GM19467 (cell line): ENCODE results near the gene LPP.

Experiments
- ATAC-seq: cut with Tn5 transposase; IDR thresholded peaks from one replicate; pipeline ENCODE4 v1.9.1; 2021; ENCODE audit warnings: mild to moderate bottlenecking, moderate library complexity; ENCODE audit not compliant: unreplicated experiment

LPP gene

GRCh38 chr3:188844096-188844495, 690.1 kb downstream of the LPP start:
- no peak for ATAC-seq

DNA sequence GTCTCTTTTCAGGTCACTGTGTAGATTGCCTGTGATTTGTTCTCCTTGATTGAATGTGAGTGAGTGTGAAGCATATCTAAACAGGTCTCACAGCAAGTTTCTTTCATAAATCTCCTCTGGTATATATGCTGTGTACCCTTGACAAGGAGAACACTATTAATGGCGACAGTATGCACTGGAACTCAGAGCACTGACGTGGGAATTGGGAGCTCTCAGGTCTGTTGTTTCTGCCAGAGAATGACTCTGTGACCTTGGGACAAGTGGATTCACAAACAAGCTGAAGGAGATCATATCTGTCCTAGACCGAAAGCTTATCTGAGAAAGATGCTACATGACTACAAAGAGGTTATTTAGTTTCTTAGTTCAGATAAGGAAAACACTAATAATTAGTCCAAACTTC, 691.6 kb downstream of the LPP start:
- no peak for ATAC-seq

DNA sequence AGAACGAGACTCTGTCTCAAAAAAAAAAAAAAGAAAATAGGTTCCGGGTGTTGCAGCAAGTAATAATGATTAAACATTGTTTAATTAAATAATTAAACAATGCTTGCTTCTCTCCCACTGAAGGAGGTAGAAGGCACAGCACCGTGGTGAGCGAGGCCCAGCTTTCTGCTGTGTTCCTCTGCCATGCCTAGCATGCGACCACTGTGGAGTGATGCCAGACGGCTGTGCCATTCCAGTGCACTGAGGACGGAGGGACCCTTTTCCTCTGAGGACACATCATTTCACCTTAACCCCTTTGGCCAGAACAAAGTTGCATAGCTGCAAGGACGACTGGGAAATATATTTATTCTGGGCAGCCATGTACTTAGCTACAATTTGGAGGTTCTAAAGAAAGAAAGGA, 695.0 kb downstream of the LPP start:
- no peak for ATAC-seq

DNA sequence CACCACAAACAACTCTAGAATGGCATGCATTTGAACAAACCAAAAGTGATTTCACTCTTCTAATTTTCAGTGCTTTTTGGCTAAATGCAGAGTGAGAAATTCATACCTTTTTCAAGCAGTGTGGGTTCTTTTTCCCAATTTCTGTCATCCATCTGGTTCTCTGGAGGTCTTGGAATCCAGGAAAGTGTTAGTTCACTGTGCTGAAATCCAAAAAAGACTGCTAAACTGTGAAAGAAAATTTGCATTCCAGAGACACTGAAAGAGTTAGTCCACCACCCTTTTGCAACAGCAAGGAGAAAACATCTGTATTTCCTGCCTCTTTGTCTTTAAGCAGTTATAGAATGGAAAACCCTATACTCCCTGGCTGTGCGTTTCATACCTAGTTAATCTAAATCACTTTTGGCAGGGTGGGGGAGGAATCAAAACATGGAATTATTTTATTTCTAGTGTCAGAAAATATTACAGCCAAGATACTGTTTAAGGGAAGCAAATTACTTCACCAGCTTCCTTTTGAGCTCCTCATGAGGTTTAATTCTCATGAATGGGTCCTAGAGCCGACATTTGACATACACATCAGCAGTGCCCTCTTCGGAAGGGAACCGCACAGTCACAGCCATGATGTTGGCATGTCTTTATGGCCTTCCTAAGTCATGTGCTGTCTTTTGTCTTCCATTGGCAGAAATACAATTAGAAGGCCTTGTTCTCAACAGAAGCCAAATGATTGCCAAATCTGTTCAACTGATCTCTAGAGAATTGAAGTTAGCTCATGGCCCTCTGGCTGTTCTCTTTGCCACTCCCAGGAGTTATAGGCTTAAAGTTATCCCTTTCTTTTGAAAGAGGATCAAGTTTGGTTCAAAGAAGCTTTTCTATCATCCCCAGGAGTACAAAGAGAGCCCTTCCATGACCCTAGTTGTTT, 700.2 kb downstream of the LPP start:
- ATAC-seq, result no peak

DNA sequence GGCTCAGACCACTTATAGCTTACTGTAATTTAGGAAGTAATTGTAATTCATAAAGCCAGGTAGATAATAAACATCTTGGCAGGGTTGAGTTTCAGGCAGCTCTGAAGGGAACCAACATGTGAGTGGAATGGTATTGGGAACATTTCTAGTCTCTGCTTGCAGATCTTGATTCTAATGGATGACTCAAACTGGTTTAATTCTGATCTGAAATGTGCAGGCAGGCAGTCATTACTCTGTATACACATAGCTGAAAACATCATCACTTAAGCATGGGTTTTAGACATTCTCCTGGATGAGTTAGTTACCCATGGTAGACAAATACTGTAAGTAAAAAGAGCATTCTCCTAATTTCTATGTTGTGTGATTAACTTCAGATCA, 700.8 kb downstream of the LPP start:
- no peak for ATAC-seq

GRCh38 chr3:188855675-188856074, 701.7 kb downstream of the LPP start:
- ATAC-seq, result no peak

GRCh38 chr3:188860147-188860546, 706.2 kb downstream of the LPP start:
- ATAC-seq, result no peak

GRCh38 chr3:188861842-188862744, 708.1 kb downstream of the LPP start:
- ATAC-seq, result no peak

DNA sequence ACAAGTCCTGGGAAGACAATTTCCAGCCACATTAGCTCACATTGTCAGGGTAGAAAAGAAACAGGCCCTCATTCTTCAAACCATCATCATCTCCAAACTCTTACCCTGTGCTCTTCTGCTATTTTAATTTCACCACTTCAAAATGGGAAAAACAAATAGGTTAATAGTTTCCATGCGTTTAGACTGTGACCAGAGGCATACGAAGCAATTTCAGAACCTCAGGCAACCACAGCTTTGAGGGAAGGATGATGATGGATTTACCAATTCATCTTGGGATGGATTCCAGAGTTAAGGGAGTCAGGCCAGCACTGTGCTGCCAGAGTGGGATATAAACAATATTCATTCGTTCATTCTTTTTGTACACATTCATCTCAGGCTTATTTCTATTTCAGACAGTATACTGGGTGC, 710.0 kb downstream of the LPP start:
- no peak for ATAC-seq

DNA sequence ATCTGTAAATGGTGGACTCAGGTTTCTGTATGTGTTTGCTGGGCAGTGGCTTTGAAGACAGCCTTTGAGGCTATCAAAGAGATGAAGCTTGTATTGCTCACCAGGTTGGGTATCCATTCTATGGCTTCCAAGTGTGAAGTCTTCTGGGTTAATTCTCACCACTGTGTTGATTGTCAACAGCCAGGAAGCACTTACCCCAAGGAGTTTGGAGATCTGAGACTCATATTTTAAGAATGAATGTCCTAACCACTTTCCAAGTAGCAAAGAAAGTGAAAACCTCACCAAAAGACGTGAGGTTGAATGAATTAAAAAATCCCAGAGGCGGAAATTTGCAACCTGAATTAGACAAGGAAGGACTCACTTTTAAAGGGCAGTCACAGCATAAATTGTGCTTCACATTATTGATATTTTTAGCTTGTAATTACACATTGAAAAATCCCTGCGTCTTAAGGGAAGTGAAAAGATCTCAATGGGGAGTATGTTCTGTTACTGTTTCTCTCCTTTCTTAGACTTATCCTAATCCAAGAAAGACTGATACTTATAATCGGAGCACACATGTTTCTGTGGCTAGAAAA, 713.8 kb downstream of the LPP start:
- ATAC-seq, result no peak

GRCh38 chr3:188868803-188869202, 714.8 kb downstream of the LPP start:
- ATAC-seq, result no peak

- ATAC-seq, result no peak
Measured at GRCh38 chr3:188869628-188870027, 715.7 kb downstream of the LPP start.

- ATAC-seq, result no peak
Measured at GRCh38 chr3:188870431-188870830, 716.5 kb downstream of the LPP start.

GRCh38 chr3:188874576-188874975, 720.6 kb downstream of the LPP start:
- ATAC-seq, result no peak

DNA sequence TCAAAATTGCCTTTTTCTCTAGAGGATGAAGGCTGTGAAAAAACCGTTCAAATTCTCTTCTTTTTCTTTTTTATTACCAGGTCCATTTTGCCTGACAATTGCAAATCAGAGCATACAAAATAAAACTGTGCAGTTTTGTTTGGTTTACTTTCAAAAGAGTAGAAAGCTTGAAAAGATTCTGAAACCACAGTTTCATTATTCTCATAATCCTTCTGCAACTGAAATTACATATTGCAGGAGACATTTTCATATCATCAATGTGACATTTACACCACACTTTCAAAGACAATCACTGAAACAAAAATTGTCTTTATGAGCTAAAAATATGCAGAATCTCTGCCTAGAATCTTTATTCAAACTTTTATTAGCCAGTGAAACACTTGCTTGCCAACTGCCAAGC, 721.5 kb downstream of the LPP start:
- no peak for ATAC-seq

- no peak for ATAC-seq
Measured at GRCh38 chr3:188876370-188876769, 722.4 kb downstream of the LPP start.

DNA sequence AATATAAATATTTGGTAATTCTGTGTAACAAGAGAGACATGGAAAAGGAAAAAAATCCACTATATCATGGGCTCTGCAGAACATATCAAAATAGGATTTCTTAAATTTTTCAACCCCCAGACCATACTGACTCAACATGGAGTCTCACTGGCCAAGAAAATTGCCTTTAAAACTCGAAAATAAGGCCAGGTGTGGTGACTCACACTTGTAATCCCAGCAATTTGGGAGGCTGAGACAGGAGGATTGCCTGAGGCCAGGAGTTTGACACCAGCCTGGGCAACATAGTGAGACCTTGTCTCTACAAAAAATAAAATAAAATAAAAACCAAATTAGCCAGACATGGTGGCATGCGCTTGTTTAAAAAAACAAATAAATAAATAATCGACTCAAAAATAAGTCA, 723.4 kb downstream of the LPP start:
- no peak for ATAC-seq

- no peak for ATAC-seq
Measured at GRCh38 chr3:188878076-188878475, 724.1 kb downstream of the LPP start.

DNA sequence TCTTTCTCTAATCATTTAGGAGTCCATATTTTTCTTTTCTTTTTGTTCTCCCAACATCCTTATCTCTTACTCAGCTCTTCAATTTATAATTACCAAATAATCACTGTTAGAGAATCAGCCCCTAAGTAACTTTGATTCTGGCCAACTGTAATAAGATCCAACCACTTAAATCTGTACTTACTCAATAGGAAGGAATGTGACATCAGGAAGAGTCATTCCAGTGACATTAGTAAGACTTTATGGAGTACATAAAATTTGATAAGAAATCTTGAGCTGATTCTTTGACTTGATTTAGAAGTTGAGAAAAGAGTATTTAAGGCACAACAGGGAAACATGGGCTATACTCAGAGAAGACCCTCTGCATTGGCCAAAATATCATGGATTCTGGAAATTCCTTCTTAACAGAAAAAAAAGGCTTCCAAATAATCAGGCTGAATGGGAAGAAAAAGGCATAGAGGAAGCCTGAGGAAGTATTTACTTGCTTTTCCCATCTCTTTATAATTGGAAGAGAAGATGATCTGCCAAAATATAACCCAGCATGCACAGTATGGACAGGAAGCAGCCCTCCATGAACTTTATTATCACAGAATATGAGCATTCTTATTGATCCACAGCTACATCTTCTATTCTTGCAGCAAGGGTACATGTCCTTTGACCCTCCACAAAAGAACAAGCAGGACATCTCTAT, 728.1 kb downstream of the LPP start:
- no peak for ATAC-seq

DNA sequence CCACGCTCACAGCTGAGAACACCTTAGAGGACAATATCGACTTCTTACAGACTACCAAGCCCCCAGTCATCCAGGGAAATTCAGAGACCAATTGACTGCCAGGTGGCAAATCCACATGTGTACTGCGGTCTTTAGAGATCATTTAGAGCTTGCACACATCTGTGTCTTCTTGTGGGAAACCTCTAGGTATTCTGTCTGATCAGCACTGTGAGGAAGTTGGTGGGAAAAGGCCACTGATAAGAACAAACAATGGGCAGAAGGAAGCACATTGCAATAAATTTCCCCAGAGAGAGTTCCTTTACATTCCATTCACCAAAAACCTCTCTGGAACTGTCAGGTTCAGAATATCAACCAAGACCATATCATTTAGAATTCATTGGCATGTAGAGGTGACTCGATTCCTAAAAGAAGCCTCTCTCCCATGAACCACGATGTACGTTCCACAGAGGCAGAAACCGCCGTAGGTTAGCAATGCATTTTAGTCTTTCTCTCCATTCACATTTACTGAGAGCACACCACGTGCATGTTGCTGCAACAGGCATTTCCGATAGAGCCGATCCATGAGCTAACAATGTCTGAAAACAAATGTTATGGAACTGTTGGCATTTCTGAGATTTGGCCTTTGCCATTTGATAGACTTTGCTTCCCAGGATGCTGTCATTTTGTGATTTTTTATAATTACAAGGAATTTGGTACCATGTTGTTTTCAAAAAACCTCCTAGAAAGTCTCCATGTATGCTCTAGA, 730.5 kb downstream of the LPP start:
- ATAC-seq, result no peak
